Neural cell (in vitro differentiated cells): ENCODE measurements around the gene DNM3. TPM values are rescaled to one million over a fixed set of nuclear protein-coding genes. Genes with fewer than 3 reads are reported as not detected.

Source experiments
- H2AFZ ChIP-seq: fragments of 200-600, 300-800 bp; sonication (generic), shearing (Covaris generic); 2 replicates; pipeline ENCODE4 v1.6.0; 2014; ENCODE audit warnings: low read depth, mild to moderate bottlenecking, antibody characterized with exemption, low read length, moderate library complexity
- H3F3A ChIP-seq: fragments of 200-600 bp; shearing (Covaris generic); 2 replicates; pipeline ENCODE4 v1.6.1; 2016; ENCODE audit warnings: mild to moderate bottlenecking, moderate library complexity, mixed read lengths, antibody characterized with exemption, low read length; ENCODE audit not compliant: insufficient read depth, poor library complexity, severe bottlenecking
- H3K27ac ChIP-seq: fragments of 200-600, 300-800 bp; sonication (generic), shearing (Covaris generic); 2 replicates; pipeline ENCODE4 v1.5.1; 2014; ENCODE audit warnings: mild to moderate bottlenecking, low read length, moderate library complexity
- H3K27me3 ChIP-seq: fragments of 300-800, 200-600 bp; sonication (generic), shearing (Covaris generic); 2 replicates; pipeline ENCODE4 v1.6.0; 2014; ENCODE audit warnings: mild to moderate bottlenecking, low read depth, low read length, moderate library complexity; ENCODE audit not compliant: insufficient read depth
- H3K36me3 ChIP-seq: fragments of 300-800, 200-600 bp; sonication (generic), shearing (Covaris generic); 2 replicates; pipeline ENCODE4 v1.5.1; 2014; ENCODE audit warnings: mild to moderate bottlenecking, antibody characterized with exemption, low read length, moderate library complexity; ENCODE audit not compliant: insufficient read depth
- H3K4me2 ChIP-seq: fragments of 300-800, 200-600 bp; sonication (generic), shearing (Covaris generic); 2 replicates; pipeline ENCODE4 v1.6.0; 2014; ENCODE audit warnings: mild to moderate bottlenecking, low read length
- H3K4me3 ChIP-seq: fragments of 300-800, 200-600 bp; sonication (generic), shearing (Covaris generic); 2 replicates; pipeline ENCODE4 v1.5.1; 2014; ENCODE audit warnings: mild to moderate bottlenecking, low read length, moderate library complexity
- H3K79me2 ChIP-seq: fragments of 200-600 bp; shearing (Covaris generic); replicated peaks from 2 replicates; pipeline ENCODE4 v1.6.0; 2014; ENCODE audit warnings: mild to moderate bottlenecking, low read length, moderate library complexity; ENCODE audit not compliant: insufficient read depth
- H3K9ac ChIP-seq: fragments of 300-800, 200-600 bp; sonication (generic), shearing (Covaris generic); 2 replicates; pipeline ENCODE4 v1.6.1; 2016; ENCODE audit warnings: mild to moderate bottlenecking, low read length, mixed read lengths
- H3K9me2 ChIP-seq: fragments of 200-600 bp; shearing (Covaris generic); 2 replicates; pipeline ENCODE4 v1.6.1; 2016; ENCODE audit warnings: mild to moderate bottlenecking, low read length, mixed read lengths; ENCODE audit not compliant: insufficient read depth
- H3K9me3 ChIP-seq: fragments of 200-600, 300-800 bp; sonication (generic), shearing (Covaris generic); 2 replicates; pipeline ENCODE4 v1.6.1; 2016; ENCODE audit warnings: mild to moderate bottlenecking, mixed run types, low read length, moderate library complexity, mixed read lengths
- H4K20me1 ChIP-seq: fragments of 200-600 bp; shearing (Covaris generic); 2 replicates; pipeline ENCODE4 v1.6.1; 2016; ENCODE audit warnings: mild to moderate bottlenecking, mixed run types; ENCODE audit not compliant: insufficient read depth
- EP300 ChIP-seq: fragments of 450-650 bp; conservative IDR thresholded peaks from 2 replicates; pipeline ENCODE4 v1.6.1; 2014; ENCODE audit warnings: antibody characterized with exemption, mild to moderate bottlenecking, moderate library complexity; ENCODE audit not compliant: poor library complexity, severe bottlenecking
- EZH2 ChIP-seq: fragments of 200-600, 300-800 bp; shearing (Covaris generic), sonication (generic); IDR thresholded peaks from 2 replicates; pipeline ENCODE4 v1.6.1; 2014; ENCODE audit warnings: antibody characterized with exemption, low read length, borderline replicate concordance, mild to moderate bottlenecking; ENCODE audit not compliant: insufficient read depth, poor library complexity, severe bottlenecking
- MXI1 ChIP-seq: fragments of 450-650 bp; conservative IDR thresholded peaks from 2 replicates; pipeline ENCODE4 v1.6.1; 2014; ENCODE audit warnings: antibody characterized with exemption, mild to moderate bottlenecking; ENCODE audit not compliant: poor library complexity, severe bottlenecking
- POLR2AphosphoS5 ChIP-seq: IDR thresholded peaks from 2 replicates; pipeline ENCODE4 v1.6.1; 2012
- RAD21 ChIP-seq: fragments of 450-650 bp; conservative IDR thresholded peaks from 2 replicates; pipeline ENCODE4 v1.6.1; 2014; ENCODE audit warnings: antibody characterized with exemption, mild to moderate bottlenecking, moderate library complexity
- SMC3 ChIP-seq: fragments of 450-650 bp; conservative IDR thresholded peaks from 2 replicates; pipeline ENCODE4 v1.6.1; 2014; ENCODE audit warnings: antibody characterized with exemption, mild to moderate bottlenecking, moderate library complexity; ENCODE audit not compliant: poor library complexity
- TAF1 ChIP-seq: IDR thresholded peaks from 2 replicates; pipeline ENCODE4 v1.6.1; 2012; ENCODE audit warnings: low read depth
- polyA plus RNA-seq: library from polyadenylated mRNA; depleted of rRNA; stranded (reverse); fragments of >200 nt; gene quantifications from 2 replicates; pipeline ENCODE4 v1.2.3, GENCODE V29; 2014
- TF ChIP-seq, protein P1 (sequence below): IDR thresholded peaks from 2 replicates; pipeline ENCODE4 v1.6.1; 2012; ENCODE audit warnings: borderline replicate concordance
- TF ChIP-seq, protein P2 (sequence below): fragments of 450-650 bp; IDR thresholded peaks from 2 replicates; pipeline ENCODE4 v1.5.1; 2014; ENCODE audit warnings: antibody characterized with exemption, mild to moderate bottlenecking, moderate library complexity; ENCODE audit not compliant: poor library complexity, severe bottlenecking

DNM3 gene
- polyA plus RNA-seq, 1 donor from 2014 or later = 37.1 TPM

DNA sequence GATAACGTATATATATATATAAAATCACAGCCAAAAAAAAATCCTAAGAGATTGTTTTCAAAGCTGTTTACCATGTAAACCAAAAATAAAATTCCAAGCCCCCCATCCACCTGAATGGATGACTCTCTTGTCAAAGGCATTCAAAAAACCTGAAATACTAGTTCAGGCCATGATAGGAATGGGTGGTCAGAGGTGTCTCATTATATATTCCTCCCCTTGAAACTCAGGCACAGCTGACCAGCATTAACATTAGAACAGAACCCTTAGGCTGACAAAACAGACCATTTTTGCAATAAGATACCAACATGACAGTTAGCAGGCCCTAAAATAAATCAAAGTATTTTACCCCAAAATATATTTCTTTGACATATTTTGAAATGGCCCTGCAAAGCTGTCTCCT lies 122.5 kb downstream of the DNM3 start:
- H3F3A ChIP-seq = no peaks in the 10 kb centered on the region

DNA sequence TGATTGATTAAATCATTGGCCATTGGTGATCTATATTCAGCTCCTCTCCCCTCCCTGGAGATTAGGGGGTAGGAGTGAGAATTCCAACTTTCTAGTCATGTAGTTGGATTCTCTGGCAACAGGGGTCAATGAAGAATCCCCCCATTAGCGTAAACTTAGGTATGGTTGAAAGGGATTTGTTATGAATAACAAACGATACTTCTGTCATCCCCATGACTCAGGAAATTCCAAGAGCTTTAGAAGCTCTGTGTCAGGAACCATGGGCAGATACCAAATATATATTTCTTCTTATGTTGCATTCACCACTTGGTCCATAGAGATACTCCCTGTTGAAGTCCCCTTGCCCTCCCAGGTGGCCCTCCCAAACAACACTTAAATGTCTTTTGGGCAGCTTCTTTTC lies 124.5 kb downstream of the DNM3 start:
- no peaks in the 10 kb centered on the region for H3K9me2 ChIP-seq
- H3K4me2 ChIP-seq = no peak overlapping the region
- no peaks in the 10 kb centered on the region for H4K20me1 ChIP-seq
- TF ChIP-seq POLR2AphosphoS5 (no peak), MXI1 (no peak), TAF1 (no peak), EZH2 (no peak), EP300 (no peak), RAD21 (no peak), SMC3 (no peak)
- TF ChIP-seq, protein P1, sequence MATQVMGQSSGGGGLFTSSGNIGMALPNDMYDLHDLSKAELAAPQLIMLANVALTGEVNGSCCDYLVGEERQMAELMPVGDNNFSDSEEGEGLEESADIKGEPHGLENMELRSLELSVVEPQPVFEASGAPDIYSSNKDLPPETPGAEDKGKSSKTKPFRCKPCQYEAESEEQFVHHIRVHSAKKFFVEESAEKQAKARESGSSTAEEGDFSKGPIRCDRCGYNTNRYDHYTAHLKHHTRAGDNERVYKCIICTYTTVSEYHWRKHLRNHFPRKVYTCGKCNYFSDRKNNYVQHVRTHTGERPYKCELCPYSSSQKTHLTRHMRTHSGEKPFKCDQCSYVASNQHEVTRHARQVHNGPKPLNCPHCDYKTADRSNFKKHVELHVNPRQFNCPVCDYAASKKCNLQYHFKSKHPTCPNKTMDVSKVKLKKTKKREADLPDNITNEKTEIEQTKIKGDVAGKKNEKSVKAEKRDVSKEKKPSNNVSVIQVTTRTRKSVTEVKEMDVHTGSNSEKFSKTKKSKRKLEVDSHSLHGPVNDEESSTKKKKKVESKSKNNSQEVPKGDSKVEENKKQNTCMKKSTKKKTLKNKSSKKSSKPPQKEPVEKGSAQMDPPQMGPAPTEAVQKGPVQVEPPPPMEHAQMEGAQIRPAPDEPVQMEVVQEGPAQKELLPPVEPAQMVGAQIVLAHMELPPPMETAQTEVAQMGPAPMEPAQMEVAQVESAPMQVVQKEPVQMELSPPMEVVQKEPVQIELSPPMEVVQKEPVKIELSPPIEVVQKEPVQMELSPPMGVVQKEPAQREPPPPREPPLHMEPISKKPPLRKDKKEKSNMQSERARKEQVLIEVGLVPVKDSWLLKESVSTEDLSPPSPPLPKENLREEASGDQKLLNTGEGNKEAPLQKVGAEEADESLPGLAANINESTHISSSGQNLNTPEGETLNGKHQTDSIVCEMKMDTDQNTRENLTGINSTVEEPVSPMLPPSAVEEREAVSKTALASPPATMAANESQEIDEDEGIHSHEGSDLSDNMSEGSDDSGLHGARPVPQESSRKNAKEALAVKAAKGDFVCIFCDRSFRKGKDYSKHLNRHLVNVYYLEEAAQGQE = no peak
- TF ChIP-seq, protein P2, sequence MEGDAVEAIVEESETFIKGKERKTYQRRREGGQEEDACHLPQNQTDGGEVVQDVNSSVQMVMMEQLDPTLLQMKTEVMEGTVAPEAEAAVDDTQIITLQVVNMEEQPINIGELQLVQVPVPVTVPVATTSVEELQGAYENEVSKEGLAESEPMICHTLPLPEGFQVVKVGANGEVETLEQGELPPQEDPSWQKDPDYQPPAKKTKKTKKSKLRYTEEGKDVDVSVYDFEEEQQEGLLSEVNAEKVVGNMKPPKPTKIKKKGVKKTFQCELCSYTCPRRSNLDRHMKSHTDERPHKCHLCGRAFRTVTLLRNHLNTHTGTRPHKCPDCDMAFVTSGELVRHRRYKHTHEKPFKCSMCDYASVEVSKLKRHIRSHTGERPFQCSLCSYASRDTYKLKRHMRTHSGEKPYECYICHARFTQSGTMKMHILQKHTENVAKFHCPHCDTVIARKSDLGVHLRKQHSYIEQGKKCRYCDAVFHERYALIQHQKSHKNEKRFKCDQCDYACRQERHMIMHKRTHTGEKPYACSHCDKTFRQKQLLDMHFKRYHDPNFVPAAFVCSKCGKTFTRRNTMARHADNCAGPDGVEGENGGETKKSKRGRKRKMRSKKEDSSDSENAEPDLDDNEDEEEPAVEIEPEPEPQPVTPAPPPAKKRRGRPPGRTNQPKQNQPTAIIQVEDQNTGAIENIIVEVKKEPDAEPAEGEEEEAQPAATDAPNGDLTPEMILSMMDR = no peak
- no peaks in the 10 kb centered on the region for H3F3A ChIP-seq
- no peak overlapping the region for H3K27ac ChIP-seq
- no peaks in the 10 kb centered on the region for H3K9me3 ChIP-seq
- no peak overlapping the region for H2AFZ ChIP-seq
- no peak overlapping the region for H3K9ac ChIP-seq
- H3K36me3 ChIP-seq = no peaks in the 10 kb centered on the region
- no peak overlapping the region for H3K4me3 ChIP-seq
- H3K27me3 ChIP-seq = no peaks in the 10 kb centered on the region
- no peaks in the 10 kb centered on the region for H3K79me2 ChIP-seq

More for the DNA sequence above, 122.5 kb downstream of the DNM3 start:
- Histone ChIP-seq H3K79me2 (no peaks in the 10 kb centered on the region), H3K4me2 (no peak overlapping the region), H4K20me1 (no peaks in the 10 kb centered on the region), H2AFZ (no peak overlapping the region), H3K4me3 (no peak overlapping the region), H3K9me3 (no peaks in the 10 kb centered on the region), H3K27ac (no peak overlapping the region), H3K9me2 (no peaks in the 10 kb centered on the region), H3K27me3 (no peaks in the 10 kb centered on the region), H3K36me3 (no peaks in the 10 kb centered on the region), H3K9ac (no peak overlapping the region)
- no peak for TF ChIP-seq SMC3
- TF ChIP-seq TAF1 = no peak
- TF ChIP-seq EZH2 = no peak
